Mesenteric fat pad (tissue), 1 donor: ENCODE measurements around the gene PKDREJ. TPM values are rescaled to one million over a fixed set of nuclear protein-coding genes. Genes with fewer than 3 reads are reported as not detected.
"Not testable (repeated sequence)": the region's sequence is repeated elsewhere in the genome, so short reads cannot be mapped to it uniquely, and the experiment has no call there.

ENCODE experiments used
- DNase-seq: peaks from one replicate; pipeline ENCODE4 v3.0.0-alpha.2; 2020; ENCODE audit warnings: low spot score
- long read RNA-seq: library from polyadenylated mRNA; unstranded; transcript quantifications from one replicate; pipeline ENCODE4 v2.0.0, GENCODE V29; 2020
- total RNA-seq: library from RNA; stranded (reverse); fragmentation: NEBNext Ultra II Directional; extraction: Animal tissue kit (Norgen Biotek cat#: 25700); gene quantifications from one replicate; pipeline ENCODE4 v1.2.1, GENCODE V29; 2021
- donor health status: DM: yes; HTN: yes; CAD: no.

PKDREJ gene, protein sequence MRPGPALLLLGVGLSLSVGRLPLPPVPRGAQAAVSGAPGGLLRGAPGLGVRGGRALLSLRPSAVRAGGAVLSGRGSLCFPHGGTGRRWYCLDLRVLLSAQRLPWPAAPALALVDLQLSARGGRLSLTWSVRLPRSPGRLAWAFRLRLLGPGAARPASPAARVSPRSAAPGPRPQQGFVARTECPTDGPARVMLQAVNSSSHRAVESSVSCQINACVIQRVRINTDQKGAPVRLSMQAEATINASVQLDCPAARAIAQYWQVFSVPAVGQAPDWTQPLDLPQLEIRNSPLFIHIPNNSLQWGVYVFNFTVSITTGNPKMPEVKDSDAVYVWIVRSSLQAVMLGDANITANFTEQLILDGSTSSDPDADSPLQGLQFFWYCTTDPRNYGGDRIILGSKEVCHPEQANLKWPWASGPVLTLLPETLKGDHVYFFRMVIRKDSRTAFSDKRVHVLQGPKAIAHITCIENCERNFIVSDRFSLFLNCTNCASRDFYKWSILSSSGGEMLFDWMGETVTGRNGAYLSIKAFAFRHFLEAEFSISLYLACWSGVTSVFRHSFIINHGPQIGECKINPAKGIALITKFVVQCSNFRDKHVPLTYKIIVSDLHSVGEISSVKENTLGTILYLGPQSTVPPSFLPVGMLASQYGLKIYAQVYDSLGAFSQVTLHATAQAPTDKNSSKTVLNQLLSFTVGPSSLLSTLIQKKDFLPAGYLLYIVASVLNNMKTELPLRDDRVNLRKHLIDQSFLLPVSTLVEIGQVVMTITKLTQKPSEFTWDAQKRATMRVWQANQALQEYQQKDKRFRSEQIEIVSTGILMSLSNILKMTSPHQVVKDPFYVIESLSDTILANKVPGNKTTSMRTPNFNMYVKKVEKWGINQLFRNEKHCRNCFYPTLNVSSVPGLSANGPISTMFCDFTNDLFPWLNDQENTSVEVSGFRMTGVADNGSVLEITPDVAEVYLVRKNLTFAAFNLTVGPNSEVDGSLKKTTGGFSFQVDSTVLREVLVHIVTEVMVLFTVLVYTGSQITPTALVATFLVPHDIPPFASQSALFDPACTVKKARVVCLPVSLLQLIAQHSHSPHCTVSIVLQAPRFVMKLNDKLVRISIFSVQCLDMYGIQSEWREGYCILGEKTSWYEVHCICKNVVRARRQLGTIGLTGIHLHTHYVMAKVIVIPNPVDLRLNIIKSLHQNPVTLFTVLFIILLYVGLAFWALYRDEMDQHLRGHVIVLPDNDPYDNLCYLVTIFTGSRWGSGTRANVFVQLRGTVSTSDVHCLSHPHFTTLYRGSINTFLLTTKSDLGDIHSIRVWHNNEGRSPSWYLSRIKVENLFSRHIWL (N-terminal part only)
- total RNA-seq = not detected
- long read RNA-seq = 0 reads

DNA sequence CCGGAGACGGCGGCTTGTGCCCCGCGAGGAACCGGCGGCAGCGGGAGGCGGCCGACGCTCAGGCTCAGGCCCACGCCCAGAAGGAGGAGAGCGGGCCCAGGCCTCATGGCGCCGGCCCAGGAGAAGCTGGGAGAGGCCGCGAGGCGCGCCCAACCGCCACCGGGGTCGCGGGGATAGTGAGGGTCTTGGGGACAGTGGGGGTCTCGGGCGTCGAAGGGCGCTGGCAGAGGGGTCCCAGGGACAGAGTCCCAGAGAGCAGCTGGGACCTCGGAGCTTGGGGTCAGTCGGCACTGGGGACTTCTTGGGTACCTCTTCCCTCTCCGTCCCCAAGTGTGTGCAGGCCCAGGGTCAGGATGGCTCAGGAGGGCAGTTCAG, at the start of gene PKDREJ:
PKDREJ (minus strand) TSS at position 128 of the 375 bp plus-strand sequence; CDS start at position 107, 21 bp downstream.
- DNase-seq = peak; percentile 78

DNA sequence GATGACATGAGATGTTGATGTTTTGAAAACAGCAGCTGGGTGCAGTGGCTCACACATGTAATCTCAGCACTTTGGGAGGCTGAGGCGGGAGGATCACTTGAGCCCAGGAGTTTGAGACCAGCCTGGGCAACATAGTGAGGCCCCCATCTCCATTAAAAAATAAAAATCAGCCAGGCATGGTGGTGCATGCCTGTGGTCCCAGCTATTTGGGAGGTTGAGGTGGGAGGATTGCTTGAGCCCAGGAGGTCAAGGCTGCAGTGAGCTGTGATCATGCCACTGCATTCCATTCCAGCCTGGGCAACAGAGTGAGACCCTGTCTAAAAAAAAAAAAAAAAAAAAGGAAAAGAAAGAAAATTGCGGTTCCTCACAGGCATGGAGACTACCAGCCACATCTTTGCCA, 49.7 kb upstream of the PKDREJ start:
- not testable (repeated sequence) for DNase-seq

- DNase-seq = no peak
Observed at GRCh38 chr22:46312056-46312455, 48.9 kb upstream of the PKDREJ start.

GRCh38 chr22:46309526-46310085, 46.5 kb upstream of the PKDREJ start:
- no peak for DNase-seq

- DNase-seq = no peak
Observed at GRCh38 chr22:46308283-46308988, 45.3 kb upstream of the PKDREJ start.

DNA sequence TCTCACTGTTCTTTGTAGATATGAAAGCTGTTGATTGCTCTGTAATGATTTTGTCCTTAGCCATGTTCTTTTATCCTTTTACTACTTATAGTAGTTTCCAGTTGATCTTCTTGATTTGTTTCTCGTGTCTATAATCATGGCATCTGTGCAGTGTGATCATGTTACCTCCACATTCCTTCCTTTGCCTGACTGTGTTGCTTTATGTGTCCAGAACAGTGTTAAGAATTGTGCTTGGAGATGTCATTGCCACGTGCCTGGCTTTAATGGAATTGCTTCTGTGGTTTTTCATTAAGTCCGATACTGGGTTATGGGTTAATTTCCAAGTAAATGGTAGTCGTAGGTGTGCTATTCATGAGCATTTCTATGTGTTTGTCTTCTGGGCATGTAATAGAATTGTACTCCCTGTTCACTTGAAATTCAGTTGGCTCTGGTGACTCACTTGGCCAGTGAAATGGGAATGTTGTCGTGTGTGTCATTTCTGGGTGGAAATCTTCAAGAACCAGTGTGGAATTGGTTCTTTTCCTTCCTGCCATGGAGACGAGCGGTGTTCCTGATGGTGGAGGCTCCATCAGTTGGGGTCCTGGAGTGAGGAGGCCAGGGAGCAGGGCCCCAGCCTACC, 40.3 kb upstream of the PKDREJ start:
- no peak for DNase-seq

- no peak for DNase-seq
Observed at GRCh38 chr22:46300491-46300890, 37.3 kb upstream of the PKDREJ start.

DNA sequence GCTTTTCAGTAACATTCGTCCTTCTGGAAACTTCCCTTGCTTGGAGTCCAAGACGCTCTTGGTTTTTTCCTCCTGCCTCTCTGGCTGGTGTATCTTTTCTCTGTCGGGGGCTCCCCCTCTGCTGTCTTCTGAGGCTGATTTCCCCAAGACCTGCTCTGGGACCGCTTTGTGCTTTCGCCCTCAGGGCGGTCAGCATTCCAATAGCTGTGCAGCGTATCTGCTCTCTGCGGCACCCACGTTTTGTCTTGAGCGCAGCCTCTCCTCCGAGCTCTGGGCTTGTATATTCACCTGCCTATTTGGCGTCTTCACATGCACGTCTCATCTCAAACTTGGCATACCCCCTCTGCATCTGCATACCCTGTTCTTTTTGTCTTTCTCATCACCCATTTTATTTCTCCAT, 36.0 kb upstream of the PKDREJ start:
- DNase-seq = no peak

DNA sequence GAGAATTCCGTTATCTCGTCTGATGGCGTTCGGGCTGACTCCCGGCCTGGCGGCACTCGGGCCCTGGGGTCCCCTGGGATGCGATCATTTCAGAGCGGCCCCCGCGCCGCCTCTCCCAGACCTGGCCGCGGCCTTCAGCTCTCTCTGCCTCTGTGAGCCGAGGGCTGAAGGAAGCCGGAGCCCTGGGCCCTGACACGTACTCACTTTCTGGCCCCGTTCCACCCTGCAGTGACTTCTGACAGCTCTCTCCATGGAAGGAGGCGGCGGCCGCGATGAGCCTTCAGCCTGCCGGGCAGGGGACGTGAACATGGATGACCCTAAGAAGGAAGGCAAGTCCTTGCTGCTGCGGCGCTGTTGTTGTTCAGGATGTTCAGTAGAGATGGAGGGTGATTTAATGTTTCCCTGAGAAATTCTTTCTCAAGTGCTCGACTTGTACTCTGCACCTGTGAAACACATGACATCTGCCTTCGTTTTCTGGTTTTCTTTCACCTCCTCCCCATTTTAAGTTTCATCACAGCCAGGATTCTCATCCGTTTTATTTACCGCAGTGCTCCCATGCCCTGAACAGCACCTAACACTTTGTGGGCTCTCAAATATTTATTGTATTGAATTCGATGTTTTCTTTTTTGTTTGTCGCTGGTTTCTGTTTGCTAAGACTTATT, 34.1 kb upstream of the PKDREJ start:
- no peak for DNase-seq

DNA sequence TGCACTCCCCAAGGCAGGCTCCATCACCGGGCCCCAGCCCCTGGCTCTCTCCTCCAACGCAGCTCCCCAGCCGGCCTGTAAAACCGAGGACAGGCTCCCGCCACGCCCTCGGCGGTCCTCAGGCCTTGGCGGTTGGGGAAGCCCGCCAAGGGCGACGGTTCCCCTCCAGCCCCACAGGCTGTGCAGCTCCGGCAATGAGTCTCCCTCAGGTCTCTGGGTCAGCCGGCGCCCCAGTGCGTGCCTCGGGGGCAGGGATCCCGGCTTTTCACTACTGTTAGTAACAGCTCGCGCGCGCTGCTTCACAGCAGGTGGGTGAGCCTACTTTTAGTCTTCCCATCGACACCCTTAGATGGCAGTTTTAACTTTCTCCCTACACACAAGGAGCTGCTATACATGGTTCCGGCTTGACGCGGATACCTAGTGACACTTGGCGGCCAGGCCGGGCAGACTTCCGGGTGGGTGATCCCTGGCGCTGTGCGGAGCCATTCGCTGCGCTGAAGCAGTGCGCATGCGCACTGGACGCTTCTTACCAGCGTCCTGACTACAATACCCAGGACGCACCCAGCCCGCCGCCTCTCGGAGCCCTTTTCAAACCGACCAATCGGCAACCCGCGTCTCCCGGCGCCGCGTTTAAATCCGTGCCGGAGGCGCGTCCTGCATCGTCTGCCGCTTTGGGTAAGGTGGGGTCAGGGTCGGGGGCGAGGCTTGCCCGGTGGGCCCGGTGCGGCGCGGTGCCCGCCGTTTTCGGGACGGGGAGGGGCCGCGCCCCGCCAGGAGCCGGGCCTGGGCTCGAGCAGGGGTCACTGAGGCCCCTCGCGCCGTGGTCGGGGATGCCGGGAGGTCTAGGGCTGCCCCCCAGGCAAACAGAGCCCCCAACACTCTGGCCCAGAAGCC, 33.4 kb upstream of the PKDREJ start, which contains the start of gene GTSE1:
GTSE1 (plus strand) TSS at position 614 of the 894 bp plus-strand sequence. CDS start 531 bp downstream, outside the sequence.
- peak; percentile 99 for DNase-seq

GRCh38 chr22:46295277-46295971, 32.3 kb upstream of the PKDREJ start:
- no peak for DNase-seq

- DNase-seq = no peak
Observed at GRCh38 chr22:46294784-46295183, 31.6 kb upstream of the PKDREJ start.

DNA sequence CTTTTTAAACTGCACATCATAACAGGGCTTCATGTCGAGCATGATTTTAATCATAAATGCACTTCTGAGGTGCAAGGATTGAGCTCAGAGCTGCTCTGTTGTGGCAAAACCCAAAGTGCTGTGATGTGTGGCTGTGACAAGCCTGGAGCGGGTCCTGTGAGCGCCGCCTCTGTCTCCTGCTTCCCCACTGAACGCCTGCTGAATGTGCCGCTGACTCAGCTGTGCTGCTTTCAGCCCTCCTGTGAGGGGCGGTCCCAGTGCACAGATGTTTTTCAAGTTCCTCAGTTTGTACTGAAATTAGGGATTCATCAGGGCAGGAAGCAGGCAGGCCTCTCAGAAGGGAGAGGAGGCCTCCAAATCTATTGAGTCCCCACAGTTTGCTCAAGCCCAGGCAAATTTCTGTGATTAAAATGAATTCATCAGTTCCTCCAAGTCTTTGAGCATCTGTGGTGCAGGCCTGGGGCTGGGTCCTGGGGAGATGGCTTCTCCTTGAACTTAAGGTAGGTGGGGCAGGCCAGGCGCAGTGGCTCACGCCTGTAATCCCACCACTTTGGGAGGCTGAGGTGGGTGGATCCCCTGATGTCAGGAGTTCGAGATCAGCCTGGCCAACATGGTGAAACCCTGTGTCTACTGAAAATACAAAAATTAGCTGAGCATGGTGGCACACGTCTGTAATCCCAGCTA, 30.6 kb upstream of the PKDREJ start:
- no peak for DNase-seq

GRCh38 chr22:46292732-46293131, 29.6 kb upstream of the PKDREJ start:
- no peak for DNase-seq

DNA sequence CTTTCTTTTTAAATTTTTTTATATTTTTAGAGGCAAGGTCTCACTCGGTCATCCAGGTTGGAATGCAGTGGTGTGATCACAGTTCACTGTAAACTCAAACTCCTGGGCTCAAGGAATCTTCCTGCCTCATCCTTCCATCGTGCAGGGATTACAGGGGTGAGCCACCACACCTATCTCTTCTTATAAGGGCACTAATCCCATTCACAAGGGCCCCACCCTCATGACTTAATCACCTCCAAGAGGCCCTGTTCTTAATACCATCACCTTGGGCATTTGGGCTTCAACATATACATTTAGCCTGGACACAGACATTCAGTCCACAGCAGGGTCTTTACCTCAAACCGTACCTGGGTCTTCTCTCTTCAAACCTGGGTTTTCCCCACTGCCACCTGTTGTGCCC, 29.0 kb upstream of the PKDREJ start:
- no peak for DNase-seq

- DNase-seq = no peak
Observed at GRCh38 chr22:46290843-46291785, 28.0 kb upstream of the PKDREJ start.
